H1 (cell line): ENCODE data around the gene PDE2A. TPM values are rescaled to one million over a fixed set of nuclear protein-coding genes. Genes with fewer than 3 reads are reported as not detected.

ENCODE experiments used
- CTCF ChIA-PET: fragments of 300-600 bp; sonication (Branson Sonifier 250); formaldehyde crosslinking; loops from one replicate; lab custom pipeline; 2021; ENCODE audit not compliant: partially characterized antibody; lab: Charles Lee
- POLR2A ChIA-PET: fragments of 300-600 bp; sonication (Branson Sonifier 250); formaldehyde crosslinking; loops from one replicate; lab custom pipeline; 2021; ENCODE audit warnings: inconsistent platforms; ENCODE audit not compliant: partially characterized antibody; lab: Charles Lee
- DNase-seq, 2 experiments: peaks; one replicate each; pipeline versions ENCODE4 v3.0.0 to v3.0.0-alpha.2; 2010 to 2022; ENCODE audit warnings: low spot score in 2 of 2, low read depth in 1 of 2, mixed read lengths in 1 of 2
- FAIRE-seq: peaks from 2 replicates; lab custom pipeline; 2011; peaks lifted over from hg19 to GRCh38; lab: Jason Lieb, UNC
- H2AFZ ChIP-seq: 2 replicates; pipeline ENCODE4 v1.8.1; 2012; ENCODE audit warnings: low read length, inconsistent platforms
- H2AK5ac ChIP-seq: 2 replicates; pipeline ENCODE4 v1.6.1; 2013; ENCODE audit warnings: low read depth, low read length
- H2BK120ac ChIP-seq: replicated peaks from 2 replicates; pipeline ENCODE3; 2013; ENCODE audit warnings: low read depth, low read length, inconsistent platforms
- H2BK12ac ChIP-seq: 2 replicates; pipeline ENCODE4 v1.6.1; 2013; ENCODE audit warnings: low read depth, low read length
- H2BK15ac ChIP-seq: 2 replicates; pipeline ENCODE4 v1.6.1; 2013; ENCODE audit warnings: low read length
- H2BK20ac ChIP-seq: 2 replicates; pipeline ENCODE4 v1.6.1; 2013; ENCODE audit warnings: low read length
- H2BK5ac ChIP-seq: 2 replicates; pipeline ENCODE4 v1.6.1; 2013; ENCODE audit warnings: low read depth, low read length
- H3K14ac ChIP-seq: 2 replicates; pipeline ENCODE4 v1.6.1; 2013; ENCODE audit warnings: inconsistent platforms; ENCODE audit not compliant: insufficient read length
- H3K18ac ChIP-seq: 2 replicates; pipeline ENCODE4 v1.6.1; 2013; ENCODE audit warnings: low read length; ENCODE audit errors: extremely low read depth
- H3K23ac ChIP-seq: 2 replicates; pipeline ENCODE4 v1.6.1; 2013; ENCODE audit warnings: inconsistent platforms; ENCODE audit not compliant: insufficient read length
- H3K23me2 ChIP-seq: 2 replicates; pipeline ENCODE4 v1.6.1; 2013; ENCODE audit warnings: low read depth, low read length
- H3K27ac ChIP-seq: 2 replicates; pipeline ENCODE4 v1.6.1; 2011; ENCODE audit warnings: low read depth, low read length, inconsistent platforms
- H3K27me3 ChIP-seq, 4 experiments: replicated peaks in 1 of 4; 1 replicate in 1 of 4; 2 replicates in 3 of 4; pipeline versions ENCODE4 v1.6.1 to v1.8.1; 2011 to 2013; ENCODE audit warnings: low read length in 3 of 4, mild to moderate bottlenecking in 3 of 4, inconsistent platforms in 2 of 4, mixed read lengths in 2 of 4, moderate library complexity in 1 of 4; ENCODE audit not compliant: control insufficient read depth in 3 of 4, insufficient read depth in 3 of 4; ENCODE audit errors: extremely low read depth in 1 of 4
- H3K36me3 ChIP-seq, 4 experiments: 2 replicates each; pipeline versions ENCODE4 v1.6.1 to v1.8.1; 2011 to 2013; ENCODE audit warnings: mild to moderate bottlenecking in 4 of 4, low read length in 3 of 4, moderate library complexity in 2 of 4, control low read depth in 1 of 4, inconsistent platforms in 1 of 4; ENCODE audit not compliant: insufficient read depth in 4 of 4, control insufficient read depth in 2 of 4
- H3K4ac ChIP-seq: replicated peaks from 2 replicates; pipeline ENCODE3; 2013; ENCODE audit warnings: low read length, low read depth, mixed read lengths, inconsistent platforms; ENCODE audit not compliant: insufficient read length
- H3K4me1 ChIP-seq, 4 experiments: replicated peaks in 1 of 4; 1 replicate in 1 of 4; 2 replicates in 3 of 4; pipeline versions ENCODE4 v1.6.1 to v1.8.1; 2011 to 2013; ENCODE audit warnings: low read length in 3 of 4, inconsistent platforms in 2 of 4, mixed read lengths in 1 of 4; ENCODE audit not compliant: insufficient read depth in 4 of 4, control insufficient read depth in 3 of 4
- H3K4me2 ChIP-seq, 2 experiments: 2 replicates each; pipeline versions ENCODE4 v1.6.1 to v1.8.1; 2011 to 2013; ENCODE audit warnings: low read depth in 2 of 2, low read length in 2 of 2, control low read depth in 1 of 2, inconsistent platforms in 1 of 2, mild to moderate bottlenecking in 1 of 2; ENCODE audit not compliant: insufficient read depth in 1 of 2
- H3K4me3 ChIP-seq, 4 experiments: fragments of 200-600, 300-600 bp in 1 of 4; sonication (generic), shearing (Covaris generic), sonication (Bioruptor Twin) in 1 of 4; 2 replicates each; pipeline versions ENCODE4 v1.5.1 to v1.8.1; 2011 to 2016; ENCODE audit warnings: low read length in 4 of 4, low read depth in 3 of 4, control low read depth in 2 of 4, inconsistent platforms in 2 of 4, mild to moderate bottlenecking in 2 of 4, mixed read lengths in 1 of 4, moderate library complexity in 1 of 4; ENCODE audit not compliant: insufficient read depth in 2 of 4; ENCODE audit errors: extremely low read depth in 1 of 4
- H3K56ac ChIP-seq: replicated peaks from 2 replicates; pipeline ENCODE3; 2013; ENCODE audit warnings: low read depth, mild to moderate bottlenecking, mixed read lengths, low read length, inconsistent platforms; ENCODE audit not compliant: insufficient read length
- H3K79me1 ChIP-seq: 2 replicates; pipeline ENCODE4 v1.6.1; 2013; ENCODE audit warnings: low read depth, low read length, control low read depth
- H3K79me2 ChIP-seq, 2 experiments: 2 replicates each; pipeline versions ENCODE4 v1.6.1 to v1.8.1; 2012 to 2013; ENCODE audit warnings: low read length in 2 of 2, mild to moderate bottlenecking in 2 of 2, inconsistent platforms in 1 of 2; ENCODE audit not compliant: insufficient read depth in 2 of 2, control insufficient read depth in 1 of 2
- H3K9ac ChIP-seq, 4 experiments: replicated peaks in 1 of 4; 1 replicate in 1 of 4; 2 replicates in 3 of 4; pipeline versions ENCODE4 v1.6.1 to v1.8.1; 2011 to 2013; ENCODE audit warnings: low read depth in 3 of 4, low read length in 3 of 4, control low read depth in 2 of 4, mild to moderate bottlenecking in 2 of 4, moderate library complexity in 2 of 4, inconsistent platforms in 1 of 4; ENCODE audit errors: extremely low read depth in 1 of 4
- H3K9me3 ChIP-seq, 2 experiments: 2 replicates each; pipeline versions ENCODE4 v1.6.1 to v1.8.1; 2012 to 2013; ENCODE audit warnings: mild to moderate bottlenecking in 2 of 2, moderate library complexity in 2 of 2, control low read depth in 1 of 2, inconsistent platforms in 1 of 2, low read depth in 1 of 2, low read length in 1 of 2, mixed read lengths in 1 of 2; ENCODE audit not compliant: insufficient read depth in 2 of 2
- H4K20me1 ChIP-seq, 2 experiments: replicated peaks in 1 of 2; 2 replicates each; pipeline versions ENCODE3 to v1.8.1; 2011 to 2013; ENCODE audit warnings: inconsistent platforms in 2 of 2, low read length in 2 of 2, mild to moderate bottlenecking in 1 of 2; ENCODE audit not compliant: insufficient read depth in 2 of 2, control insufficient read depth in 1 of 2
- H4K5ac ChIP-seq: 2 replicates; pipeline ENCODE4 v1.6.1; 2013; ENCODE audit warnings: low read length, low read depth, mixed read lengths, inconsistent platforms; ENCODE audit not compliant: insufficient read length
- H4K8ac ChIP-seq: 2 replicates; pipeline ENCODE4 v1.8.0; 2013; ENCODE audit warnings: mild to moderate bottlenecking, moderate library complexity, low read length, inconsistent platforms; ENCODE audit not compliant: insufficient read depth; ENCODE audit errors: extremely low read depth
- H4K91ac ChIP-seq: replicated peaks from 2 replicates; pipeline ENCODE3; 2013; ENCODE audit warnings: low read length, mixed read lengths, inconsistent platforms; ENCODE audit not compliant: insufficient read length
- BACH1 ChIP-seq: IDR thresholded peaks from 2 replicates; pipeline ENCODE4 v1.6.1; 2012; ENCODE audit warnings: low read length, improper control_type of control experiment
- BCL11A ChIP-seq, 2 experiments: IDR thresholded peaks; one replicate each; pipeline ENCODE4 v1.6.1; 2011; ENCODE audit warnings: low read depth in 2 of 2, low read length in 2 of 2, mild to moderate bottlenecking in 2 of 2
- CHD1 ChIP-seq: IDR thresholded peaks from 2 replicates; pipeline ENCODE4 v1.6.1; 2012; ENCODE audit warnings: low read depth, low read length, improper control_type of control experiment
- CHD2 ChIP-seq: IDR thresholded peaks from 2 replicates; pipeline ENCODE4 v1.6.1; 2012; ENCODE audit warnings: low read length, improper control_type of control experiment
- CTBP2 ChIP-seq: IDR thresholded peaks from 2 replicates; pipeline ENCODE4 v1.7.0; 2011; ENCODE audit warnings: borderline replicate concordance, mild to moderate bottlenecking, moderate library complexity, mixed read lengths, low read length; ENCODE audit not compliant: insufficient read depth, insufficient read length
- GABPA ChIP-seq: IDR thresholded peaks from 2 replicates; pipeline ENCODE4 v1.6.1; 2011; ENCODE audit warnings: mild to moderate bottlenecking, low read length, moderate library complexity, borderline replicate concordance; ENCODE audit not compliant: insufficient read depth
- RBBP5 ChIP-seq: IDR thresholded peaks from 2 replicates; pipeline ENCODE4 v1.7.1; 2012; ENCODE audit warnings: low read depth, mild to moderate bottlenecking, inconsistent platforms, low read length, moderate library complexity, borderline replicate concordance
- RXRA ChIP-seq: IDR thresholded peaks from 2 replicates; pipeline ENCODE4 v1.6.1; 2011; ENCODE audit warnings: low read depth, mild to moderate bottlenecking, low read length, moderate library complexity; ENCODE audit not compliant: insufficient read depth
- SP4 ChIP-seq: IDR thresholded peaks from 2 replicates; pipeline ENCODE4 v1.6.1; 2012; ENCODE audit warnings: low read length, inconsistent platforms
- WGBS, 2 experiments: shearing (Covaris generic) in 1 of 2; methylation state at CpG; one replicate each; pipeline versions ENCODE4 v1.1.6 to v1.1.7; 2013 to 2015; ENCODE audit warnings: low lambda C conversion rate in 2 of 2, mixed read lengths in 2 of 2, inconsistent platforms in 1 of 2, low coverage in 1 of 2, missing lambda C conversion rate in 1 of 2; ENCODE audit not compliant: insufficient replicate concordance in 2 of 2, insufficient coverage in 1 of 2, insufficient read length in 1 of 2; ENCODE audit errors: extremely low coverage in 1 of 2, missing lambda C conversion rate in 1 of 2; 5-methylcytosine and 5-hydroxymethylcytosine counted together
- polyA plus RNA-seq, 7 experiments: library from polyadenylated mRNA; depleted of rRNA in 3 of 7; stranded (reverse) in 5 of 7; unstranded in 2 of 7; fragments of >200 nt in 5 of 7; fragments of 200-250 nt in 2 of 7; gene quantifications; 1 replicate in 5 of 7; 2 replicates in 1 of 7; 4 replicates in 1 of 7; pipeline versions ENCODE4 v1.2.1 to v1.2.3, GENCODE V29; 2011 to 2013; ENCODE audit warnings: missing spikeins in 2 of 7, mixed read lengths in 2 of 7
- total RNA-seq: library from RNA; stranded (reverse); fragmentation: NEBNext Ultra II Directional; extraction: Animal tissue kit (Norgen Biotek cat#: 25700); gene quantifications from 2 replicates; pipeline ENCODE4 v1.2.1, GENCODE V29; 2021
- TF ChIP-seq, protein P1 (sequence below): IDR thresholded peaks from 2 replicates; pipeline ENCODE4 v1.6.1; 2012; ENCODE audit warnings: inconsistent platforms

The PDE2A gene
- total and polyA plus RNA-seq, 2 of the 8 experiments (the other 6 are each of a cell fraction or from before 2014, with no cell fraction given) = 3.4 to 7.1 TPM

DNA sequence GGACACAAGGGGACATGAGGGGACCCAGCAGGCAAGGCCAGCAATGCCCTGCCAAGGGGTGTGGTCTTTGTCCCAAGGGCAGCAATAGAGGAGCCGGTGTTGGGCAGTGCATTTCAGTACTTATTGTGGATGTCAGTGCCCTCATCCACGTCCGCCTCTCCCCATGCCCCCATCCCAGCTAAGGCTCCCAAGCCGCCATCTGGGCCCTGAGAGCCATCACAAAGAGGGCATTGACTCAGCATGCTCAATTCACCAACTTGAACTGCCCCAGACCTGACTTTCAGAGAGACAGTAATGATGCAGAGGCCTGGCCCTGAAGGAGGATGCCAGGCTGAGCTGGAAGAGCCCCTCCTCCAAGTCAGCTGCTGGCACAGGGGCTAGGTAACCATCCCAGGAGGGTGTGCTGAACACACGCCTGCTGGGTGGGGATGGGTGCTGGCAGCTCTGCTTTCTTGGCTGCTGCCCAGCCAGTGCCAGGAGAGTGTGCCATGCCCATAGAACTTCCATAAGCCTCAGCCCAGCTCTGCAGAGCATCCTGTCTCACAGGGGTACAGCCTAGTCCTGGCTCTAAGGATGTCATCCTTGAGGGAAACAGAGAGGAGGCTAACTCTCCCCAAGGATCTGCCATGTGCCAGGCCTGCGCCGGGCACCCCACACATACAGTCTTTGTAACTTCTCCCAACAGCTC, 46.5 kb downstream of the PDE2A start:
- no peaks in the 10 kb centered on the region for H3K23me2 ChIP-seq
- no peak overlapping the region for H3K14ac ChIP-seq
- no peak overlapping the region for H2BK15ac ChIP-seq
- WGBS, 2 experiments = 79% methylated on average over 7 of the region's 7 CpGs; no CpG with 5 or more reads in 1 of the 2 experiments
- no peak overlapping the region for H3K18ac ChIP-seq
- ChIA-PET POLR2A (interaction anchor here (1.1 to 1.4 kb wide), 2 partner anchors 8 to 10 kb away, joined by 3 to 5 read pairs; no protein-coding TSS in a partner anchor), CTCF (interaction anchor here (0.7 to 36.9 kb wide), 7 partner anchors 9 to 999 kb away, joined by 3 to 624 read pairs (median 3); no protein-coding TSS in a partner anchor)
- H3K4me2 ChIP-seq = no peak overlapping the region
- no peak overlapping the region for H4K8ac ChIP-seq
- no peak overlapping the region for H3K23ac ChIP-seq
- peaks cover 0 to 5% (median 0%) of the 10 kb centered on the region in 4 experiments; a peak in 1 of 7 replicates for H3K27me3 ChIP-seq
- no peak overlapping the region for H3K4me3 ChIP-seq
- FAIRE-seq (no peak), DNase-seq (no peak)
- H3K27ac ChIP-seq = no peak overlapping the region
- TF ChIP-seq CTBP2 (no peak), CHD2 (no peak), BACH1 (no peak), CHD1 (no peak), SP4 (no peak), GABPA (no peak), RXRA (no peak), BCL11A (IDR thresholded peaks at IDR 0.05; ENCODE audit: low read depth in 2 of 2, low read length in 2 of 2) (no peak), RBBP5 (no peak)
- TF ChIP-seq, protein P1, sequence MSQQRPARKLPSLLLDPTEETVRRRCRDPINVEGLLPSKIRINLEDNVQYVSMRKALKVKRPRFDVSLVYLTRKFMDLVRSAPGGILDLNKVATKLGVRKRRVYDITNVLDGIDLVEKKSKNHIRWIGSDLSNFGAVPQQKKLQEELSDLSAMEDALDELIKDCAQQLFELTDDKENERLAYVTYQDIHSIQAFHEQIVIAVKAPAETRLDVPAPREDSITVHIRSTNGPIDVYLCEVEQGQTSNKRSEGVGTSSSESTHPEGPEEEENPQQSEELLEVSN = no peak
- no peak overlapping the region for H3K9ac ChIP-seq
- no peaks in the 10 kb centered on the region for H3K9me3 ChIP-seq
- peaks cover 0 to 2% of the 10 kb centered on the region in 2 experiments for H4K20me1 ChIP-seq
- H2BK20ac ChIP-seq = no peak overlapping the region
- H3K36me3 ChIP-seq = no peaks in the 10 kb centered on the region
- no peaks in the 10 kb centered on the region for H3K79me1 ChIP-seq
- H2BK12ac ChIP-seq = no peak overlapping the region
- H3K79me2 ChIP-seq = no peaks in the 10 kb centered on the region
- H2BK120ac ChIP-seq = no peak overlapping the region
- no peak overlapping the region for H3K4ac ChIP-seq
- no peak overlapping the region for H4K91ac ChIP-seq
- H4K5ac ChIP-seq = no peak overlapping the region
- no peak overlapping the region for H2AFZ ChIP-seq
- peaks cover 0 to 12% (median 4%) of the 10 kb centered on the region in 4 experiments; a peak in 5 of 7 replicates for H3K4me1 ChIP-seq
- H2BK5ac ChIP-seq = no peak overlapping the region
- 0 out of 2 replicates have a peak overlapping the region, but pooled peaks have one; percentile 65 for H2AK5ac ChIP-seq
- H3K56ac ChIP-seq = no peak overlapping the region
